Spleen (tissue), 7 donors: ENCODE data around the gene ZNF415.

Experiments used
- POLR2A ChIP-seq, 3 donors: fragments of 450-650 bp; IDR thresholded peaks; one replicate each; pipeline ENCODE4 v1.5.1; 2017; ENCODE audit warnings: antibody characterized with exemption in 3 of 3, mild to moderate bottlenecking in 1 of 3
- POLR2AphosphoS5 ChIP-seq, 3 donors: sonication (generic); formaldehyde crosslinking; IDR thresholded peaks; one replicate each; pipeline ENCODE4 v1.5.1; 2017; ENCODE audit warnings: antibody characterized with exemption in 3 of 3
- TF ChIP-seq, protein P1 (sequence below), 11 experiments: fragments of 200-600 bp in 7 of 11; fragments of 450-650 bp in 4 of 11; sonication (generic) in 4 of 11; IDR thresholded peaks in 8 of 11; conservative IDR thresholded peaks in 3 of 11; 1 replicate in 7 of 11; 2 replicates in 4 of 11; pipeline versions ENCODE4 v1.4.0 to v1.8.0; 2016 to 2021; ENCODE audit warnings: antibody characterized with exemption in 11 of 11, inconsistent platforms in 4 of 11, mild to moderate bottlenecking in 1 of 11
- donor health status: DM: no; HTN: no; CAD: no; lungs with moderate emphysema.
- donor health status: DM: no; HTN: no; CAD: no.
- donor health status: DM: no; HTN: no; CAD: no.

DNA sequence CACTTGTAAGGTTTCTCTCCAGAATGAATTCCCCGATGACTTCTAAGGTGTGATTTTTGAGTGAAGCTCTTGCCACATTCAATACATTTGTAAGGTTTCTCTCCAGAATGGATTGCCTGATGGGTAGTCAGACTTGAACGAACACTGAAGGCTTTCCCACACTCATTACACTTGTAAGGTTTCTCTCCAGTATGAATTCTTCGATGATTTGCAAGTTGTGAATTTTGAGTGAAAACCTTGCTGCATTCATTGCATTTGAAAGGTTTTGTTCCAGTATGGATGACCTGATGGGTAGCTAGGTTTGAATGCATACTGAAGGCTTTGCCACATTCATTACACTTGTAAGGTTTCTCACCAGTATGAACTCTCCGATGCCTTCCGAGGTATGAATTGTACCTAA is 63.9 kb downstream of the ZNF415 start:
- TF ChIP-seq POLR2AphosphoS5 (IDR thresholded peaks at IDR 0.05) (no peak), POLR2A (IDR thresholded peaks at IDR 0.05) (no peak)
- TF ChIP-seq, protein P1, sequence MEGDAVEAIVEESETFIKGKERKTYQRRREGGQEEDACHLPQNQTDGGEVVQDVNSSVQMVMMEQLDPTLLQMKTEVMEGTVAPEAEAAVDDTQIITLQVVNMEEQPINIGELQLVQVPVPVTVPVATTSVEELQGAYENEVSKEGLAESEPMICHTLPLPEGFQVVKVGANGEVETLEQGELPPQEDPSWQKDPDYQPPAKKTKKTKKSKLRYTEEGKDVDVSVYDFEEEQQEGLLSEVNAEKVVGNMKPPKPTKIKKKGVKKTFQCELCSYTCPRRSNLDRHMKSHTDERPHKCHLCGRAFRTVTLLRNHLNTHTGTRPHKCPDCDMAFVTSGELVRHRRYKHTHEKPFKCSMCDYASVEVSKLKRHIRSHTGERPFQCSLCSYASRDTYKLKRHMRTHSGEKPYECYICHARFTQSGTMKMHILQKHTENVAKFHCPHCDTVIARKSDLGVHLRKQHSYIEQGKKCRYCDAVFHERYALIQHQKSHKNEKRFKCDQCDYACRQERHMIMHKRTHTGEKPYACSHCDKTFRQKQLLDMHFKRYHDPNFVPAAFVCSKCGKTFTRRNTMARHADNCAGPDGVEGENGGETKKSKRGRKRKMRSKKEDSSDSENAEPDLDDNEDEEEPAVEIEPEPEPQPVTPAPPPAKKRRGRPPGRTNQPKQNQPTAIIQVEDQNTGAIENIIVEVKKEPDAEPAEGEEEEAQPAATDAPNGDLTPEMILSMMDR (IDR thresholded peaks at IDR 0.05 in 8 of 11, conservative IDR thresholded peaks at IDR 0.05 in 3 of 11), result no peak
